ENCODE measurements around the gene CDK10. TPM values are rescaled to one million over a fixed set of nuclear protein-coding genes. Genes with fewer than 3 reads are reported as not detected.

CDK10 gene
- total RNA-seq, 4 donors from 2014 or later = 15.0 to 38.4 (median 29.0) TPM

DNA sequence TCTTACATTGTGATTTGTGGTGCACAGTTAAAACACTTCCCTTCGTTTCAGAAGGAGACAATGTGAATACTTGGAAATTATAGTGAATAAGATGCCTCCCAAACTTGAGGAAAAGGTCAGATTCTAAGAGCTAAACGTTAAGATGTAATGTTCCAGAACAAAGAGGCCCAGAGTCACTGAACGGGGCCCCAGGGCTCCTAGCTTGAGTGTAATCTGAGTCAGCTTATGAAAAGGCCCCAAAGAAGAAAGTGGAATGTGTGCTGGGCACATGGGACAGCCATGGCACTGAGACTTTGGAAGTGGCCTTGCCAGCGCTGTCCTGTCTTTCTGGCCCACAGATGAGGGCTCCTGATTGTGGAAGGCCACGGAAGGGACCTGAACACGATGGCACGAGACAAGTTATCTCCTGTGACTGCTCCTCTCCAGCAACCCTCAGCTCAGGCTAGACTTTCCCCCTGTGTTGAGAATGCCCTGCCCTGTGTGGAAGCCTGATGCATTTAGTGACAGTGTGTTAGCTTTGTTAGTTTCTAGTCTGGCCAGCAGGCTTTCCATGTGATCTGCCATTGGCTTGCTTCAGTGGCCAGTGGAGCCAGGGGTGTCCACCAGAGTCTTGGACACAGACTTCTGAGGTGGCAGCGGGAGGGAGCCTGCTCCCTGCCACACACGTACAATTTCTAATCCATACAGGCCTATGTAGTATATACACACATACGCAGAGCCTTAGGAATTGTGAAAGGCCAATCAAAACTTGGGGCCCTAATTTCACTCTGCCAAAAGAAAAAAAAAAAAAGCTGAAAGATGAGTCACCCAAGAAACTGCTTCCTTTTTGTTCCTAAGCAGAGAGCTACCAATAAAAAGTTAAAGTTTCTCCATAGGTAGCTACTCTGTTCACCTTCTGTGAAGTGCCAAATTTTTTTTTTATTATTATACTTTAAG, 15.7 kb upstream of the CDK10 start:
- TF ChIP-seq CTCF (IDR thresholded peaks at IDR 0.05; ENCODE audit: low read depth) = no peak

GRCh38 chr16:89672177-89672941, 14.1 kb upstream of the CDK10 start:
- TF ChIP-seq CTCF (IDR thresholded peaks at IDR 0.05; ENCODE audit: low read depth) = no peak

GRCh38 chr16:89678258-89678657, 8.2 kb upstream of the CDK10 start:
- TF ChIP-seq CTCF (IDR thresholded peaks at IDR 0.05; ENCODE audit: low read depth) = no peak

DNA sequence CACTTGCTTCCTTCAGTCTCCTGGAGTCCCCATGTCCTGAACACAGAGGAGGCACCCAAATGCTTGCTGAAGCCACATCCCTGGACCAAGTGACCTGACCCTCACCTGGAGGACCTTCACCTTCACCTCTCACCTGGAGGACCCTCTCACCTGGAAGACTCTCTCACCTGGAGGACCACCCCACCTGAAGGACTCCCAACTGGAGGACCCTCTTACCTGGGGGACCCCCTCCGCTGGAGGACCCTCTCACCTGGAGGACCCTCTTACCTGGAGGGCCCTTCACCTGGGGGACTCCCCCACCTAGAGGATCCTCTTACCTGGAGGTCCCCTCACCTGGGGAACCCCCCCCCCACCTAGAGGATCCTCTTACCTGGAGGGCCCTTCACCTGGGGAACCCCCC, 573 bp upstream of the CDK10 start:
- no peak for TF ChIP-seq CTCF (IDR thresholded peaks at IDR 0.05; ENCODE audit: low read depth)

GRCh38 chr16:89687092-89687940, 827 bp downstream of the CDK10 start:
- TF ChIP-seq CTCF (IDR thresholded peaks at IDR 0.05; ENCODE audit: low read depth) = no peak

- TF ChIP-seq CTCF (IDR thresholded peaks at IDR 0.05; ENCODE audit: low read depth) = no peak
Measured at GRCh38 chr16:89688395-89688794, 1.9 kb downstream of the CDK10 start.
